ENCODE results near the gene ITGB1. TPM values are rescaled to one million over a fixed set of nuclear protein-coding genes. Genes with fewer than 3 reads are reported as not detected.

ITGB1 gene
- total and polyA plus RNA-seq, 2 experiments from 2014 or later, result 3,297 to 5,235 TPM

GRCh38 chr10:32951111-32951510 is 6.9 kb downstream of the ITGB1 start:
- Histone ChIP-seq H4K20me1 (ENCODE audit: insufficient read depth) (peaks cover 89% of the 10 kb centered on the region), H3K36me3 (ENCODE audit: low read depth) (peaks cover 24% of the 10 kb centered on the region), H3K9ac (no peak overlapping the region), H3K4me3 (peak overlapping the region; percentile 84), H3K9me3 (ENCODE audit: low read depth) (no peaks in the 10 kb centered on the region), H3K79me2 (ENCODE audit: insufficient read depth) (peaks cover 100% of the 10 kb centered on the region), H3F3A (ENCODE audit: insufficient read depth) (peaks cover 99% of the 10 kb centered on the region), H3K4me2 (ENCODE audit: unreplicated experiment) (peak overlapping the region; percentile 96), H3K9me2 (ENCODE audit: insufficient read depth) (no peaks in the 10 kb centered on the region), H3K4me1 (ENCODE audit: insufficient read depth) (peaks cover 84% of the 10 kb centered on the region), H3K27ac (peak overlapping the region; percentile 96), H3K27me3 (replicated peaks; ENCODE audit: insufficient read depth) (no peaks in the 10 kb centered on the region), H2AFZ (no peak overlapping the region)
- WGBS, 2 experiments (ENCODE audit: low coverage in 1 of 2, low lambda C conversion rate in 2 of 2, missing lambda C conversion rate in 2 of 2), result 63 to 68% methylated on average over 3 of the region's 3 CpGs
- in situ Hi-C loops (cut with MboI), result no loop called here
- TF ChIP-seq EZH2 (IDR thresholded peaks at IDR 0.05; ENCODE audit: insufficient read depth, poor library complexity, severe bottlenecking) (no peak), EZH2phosphoT487 (IDR thresholded peaks at IDR 0.05; ENCODE audit: insufficient read depth, low read depth) (no peak)
- DNase-seq, result no peak

GRCh38 chr10:32950591-32951108 is 7.4 kb downstream of the ITGB1 start:
- no peak for DNase-seq
- 91 to 95% methylated on average over 5 of the region's 5 CpGs for WGBS, 2 experiments (ENCODE audit: low coverage in 1 of 2, low lambda C conversion rate in 2 of 2, missing lambda C conversion rate in 2 of 2)
- in situ Hi-C loops (cut with MboI), result no loop called here
- no peak for TF ChIP-seq EZH2 (IDR thresholded peaks at IDR 0.05; ENCODE audit: insufficient read depth, poor library complexity, severe bottlenecking)
- no peak for TF ChIP-seq EZH2phosphoT487 (IDR thresholded peaks at IDR 0.05; ENCODE audit: insufficient read depth, low read depth)
- Histone ChIP-seq H2AFZ (no peak overlapping the region), H3K27ac (peak overlapping the region; percentile 96), H3K27me3 (replicated peaks; ENCODE audit: insufficient read depth) (no peaks in the 10 kb centered on the region), H4K20me1 (ENCODE audit: insufficient read depth) (peaks cover 89% of the 10 kb centered on the region), H3K9ac (no peak overlapping the region), H3K4me3 (peak overlapping the region; percentile 84), H3K79me2 (ENCODE audit: insufficient read depth) (peaks cover 100% of the 10 kb centered on the region), H3F3A (ENCODE audit: insufficient read depth) (peaks cover 99% of the 10 kb centered on the region), H3K4me2 (ENCODE audit: unreplicated experiment) (peak overlapping the region; percentile 96), H3K4me1 (ENCODE audit: insufficient read depth) (peaks cover 88% of the 10 kb centered on the region), H3K9me3 (ENCODE audit: low read depth) (no peaks in the 10 kb centered on the region), H3K9me2 (ENCODE audit: insufficient read depth) (no peaks in the 10 kb centered on the region), H3K36me3 (ENCODE audit: low read depth) (peaks cover 21% of the 10 kb centered on the region)

GRCh38 chr10:32949221-32949678 is 8.8 kb downstream of the ITGB1 start:
- Histone ChIP-seq H3K9me3 (ENCODE audit: low read depth) (no peaks in the 10 kb centered on the region), H3K27me3 (replicated peaks; ENCODE audit: insufficient read depth) (no peaks in the 10 kb centered on the region), H2AFZ (no peak overlapping the region), H3F3A (ENCODE audit: insufficient read depth) (peaks cover 95% of the 10 kb centered on the region), H3K36me3 (ENCODE audit: low read depth) (peaks cover 10% of the 10 kb centered on the region; the same call in 1 of the 2 replicates), H3K4me2 (ENCODE audit: unreplicated experiment) (peak overlapping the region; percentile 96), H3K27ac (peak overlapping the region; percentile 96), H3K4me1 (ENCODE audit: insufficient read depth) (peaks cover 85% of the 10 kb centered on the region), H3K9me2 (ENCODE audit: insufficient read depth) (no peaks in the 10 kb centered on the region), H3K4me3 (peak overlapping the region; percentile 84), H3K9ac (peak overlapping the region; percentile 12), H4K20me1 (ENCODE audit: insufficient read depth) (peaks cover 78% of the 10 kb centered on the region), H3K79me2 (ENCODE audit: insufficient read depth) (peaks cover 100% of the 10 kb centered on the region)
- in situ Hi-C loops (cut with MboI), result no loop called here
- peak; percentile 54 for DNase-seq
- TF ChIP-seq EZH2 (IDR thresholded peaks at IDR 0.05; ENCODE audit: insufficient read depth, poor library complexity, severe bottlenecking), result no peak
- no peak for TF ChIP-seq EZH2phosphoT487 (IDR thresholded peaks at IDR 0.05; ENCODE audit: insufficient read depth, low read depth)

GRCh38 chr10:32948451-32948850 is 9.6 kb downstream of the ITGB1 start:
- H3K9ac ChIP-seq, result peak overlapping the region; percentile 14; the same call in 1 of the 2 replicates
- H3K9me3 ChIP-seq (ENCODE audit: low read depth), result no peaks in the 10 kb centered on the region
- in situ Hi-C loops (cut with MboI), result no loop called here
- peaks cover 10% of the 10 kb centered on the region; the same call in 1 of the 2 replicates for H3K36me3 ChIP-seq (ENCODE audit: low read depth)
- H3K4me1 ChIP-seq (ENCODE audit: insufficient read depth), result peaks cover 81% of the 10 kb centered on the region
- H3K9me2 ChIP-seq (ENCODE audit: insufficient read depth), result no peaks in the 10 kb centered on the region
- H3K4me3 ChIP-seq, result peak overlapping the region; percentile 84
- WGBS, 2 experiments (ENCODE audit: low coverage in 1 of 2, low lambda C conversion rate in 2 of 2, missing lambda C conversion rate in 2 of 2), result 38 to 40% methylated on average over 3 of the region's 3 CpGs
- H4K20me1 ChIP-seq (ENCODE audit: insufficient read depth), result peaks cover 78% of the 10 kb centered on the region
- TF ChIP-seq EZH2 (IDR thresholded peaks at IDR 0.05; ENCODE audit: insufficient read depth, poor library complexity, severe bottlenecking) (no peak), EZH2phosphoT487 (IDR thresholded peaks at IDR 0.05; ENCODE audit: insufficient read depth, low read depth) (no peak)
- no peak for DNase-seq
- H3K4me2 ChIP-seq (ENCODE audit: unreplicated experiment), result peak overlapping the region; percentile 96
- H3K27ac ChIP-seq, result peak overlapping the region; percentile 96
- peaks cover 94% of the 10 kb centered on the region for H3F3A ChIP-seq (ENCODE audit: insufficient read depth)
- H2AFZ ChIP-seq, result no peak overlapping the region
- H3K27me3 ChIP-seq (replicated peaks; ENCODE audit: insufficient read depth), result no peaks in the 10 kb centered on the region
- peaks cover 100% of the 10 kb centered on the region for H3K79me2 ChIP-seq (ENCODE audit: insufficient read depth)
